CD8-positive, alpha-beta memory T cell (primary cell): ENCODE data around the gene VAMP2. TPM values are rescaled to one million over a fixed set of nuclear protein-coding genes. Genes with fewer than 3 reads are reported as not detected.

ENCODE experiments used
- CTCF ChIA-PET: fragments of 350-600 bp; sonication (Branson Sonifier 250); formaldehyde crosslinking; loops from one replicate; lab custom pipeline; 2021; ENCODE audit warnings: antibody characterized with exemption; lab: Charles Lee
- POLR2A ChIA-PET: fragments of 350-600 bp; sonication (Branson Sonifier 250); formaldehyde crosslinking; loops from one replicate; lab custom pipeline; 2021; ENCODE audit warnings: antibody characterized with exemption; lab: Charles Lee
- DNase-seq, 5 donors: peaks; one replicate each; pipeline versions ENCODE4 v3.0.0 to v3.0.0-alpha.2; 2020 to 2022; ENCODE audit warnings: mixed read lengths in 1 of 5
- H3K27ac ChIP-seq: one replicate; pipeline ENCODE4 v1.7.0; 2013; ENCODE audit warnings: low read depth, mild to moderate bottlenecking, low read length, moderate library complexity
- H3K27me3 ChIP-seq: 2 replicates; pipeline ENCODE4 v1.7.0; 2013; ENCODE audit warnings: low read length, mild to moderate bottlenecking; ENCODE audit not compliant: insufficient read depth, poor library complexity, severe bottlenecking
- H3K36me3 ChIP-seq: 2 replicates; pipeline ENCODE4 v1.7.0; 2013; ENCODE audit warnings: mild to moderate bottlenecking, low read length, moderate library complexity; ENCODE audit not compliant: insufficient read depth
- H3K4me1 ChIP-seq: 2 replicates; pipeline ENCODE4 v1.7.0; 2013; ENCODE audit warnings: mild to moderate bottlenecking, low read length, moderate library complexity; ENCODE audit not compliant: insufficient read depth
- H3K4me3 ChIP-seq: 2 replicates; pipeline ENCODE4 v1.7.0; 2013; ENCODE audit warnings: mild to moderate bottlenecking, low read length
- H3K9me3 ChIP-seq: 2 replicates; pipeline ENCODE4 v1.7.0; 2013; ENCODE audit warnings: mild to moderate bottlenecking, low read length
- H3K27ac Mint-ChIP-seq, 8 donors: one replicate each; pipeline ENCODE4 v1.8.0; 2020 to 2021; ENCODE audit warnings: mixed read lengths in 8 of 8, mild to moderate bottlenecking in 6 of 8, inconsistent platforms in 3 of 8, moderate library complexity in 3 of 8
- H3K27me3 Mint-ChIP-seq, 2 donors: one replicate each; pipeline ENCODE4 v1.8.0; 2020 to 2021; ENCODE audit warnings: mixed read lengths in 2 of 2, mild to moderate bottlenecking in 1 of 2, moderate library complexity in 1 of 2
- H3K36me3 Mint-ChIP-seq, 3 donors: one replicate each; pipeline ENCODE4 v1.8.0; 2020 to 2021; ENCODE audit warnings: mixed read lengths in 3 of 3, inconsistent platforms in 1 of 3, mild to moderate bottlenecking in 1 of 3
- H3K4me1 Mint-ChIP-seq, 3 donors: one replicate each; pipeline ENCODE4 v1.8.0; 2020 to 2021; ENCODE audit warnings: mixed read lengths in 3 of 3, inconsistent platforms in 1 of 3, mild to moderate bottlenecking in 1 of 3
- H3K4me3 Mint-ChIP-seq, 7 donors: one replicate each; pipeline ENCODE4 v1.8.0; 2020 to 2021; ENCODE audit warnings: mixed read lengths in 7 of 7, mild to moderate bottlenecking in 6 of 7, moderate library complexity in 4 of 7, inconsistent platforms in 2 of 7
- H3K9me3 Mint-ChIP-seq, 5 donors: one replicate each; pipeline ENCODE4 v1.8.0; 2020 to 2022; ENCODE audit warnings: mixed read lengths in 5 of 5, mild to moderate bottlenecking in 3 of 5, moderate library complexity in 2 of 5, inconsistent platforms in 1 of 5
- polyA plus RNA-seq: library from polyadenylated mRNA; unstranded; fragments of 300-500 nt; fragmentation: Illumina TruSeq; gene quantifications from one replicate; pipeline ENCODE4 v1.2.3, GENCODE V29; 2021
- total RNA-seq, 2 experiments: library from RNA; stranded (reverse); gene quantifications; one replicate each; pipeline ENCODE4 v1.2.3, GENCODE V29; 2021

Gene VAMP2
- total and polyA plus RNA-seq, 3 experiments from 2014 or later, result 38.3 to 98.3 (median 41.0) TPM

DNA sequence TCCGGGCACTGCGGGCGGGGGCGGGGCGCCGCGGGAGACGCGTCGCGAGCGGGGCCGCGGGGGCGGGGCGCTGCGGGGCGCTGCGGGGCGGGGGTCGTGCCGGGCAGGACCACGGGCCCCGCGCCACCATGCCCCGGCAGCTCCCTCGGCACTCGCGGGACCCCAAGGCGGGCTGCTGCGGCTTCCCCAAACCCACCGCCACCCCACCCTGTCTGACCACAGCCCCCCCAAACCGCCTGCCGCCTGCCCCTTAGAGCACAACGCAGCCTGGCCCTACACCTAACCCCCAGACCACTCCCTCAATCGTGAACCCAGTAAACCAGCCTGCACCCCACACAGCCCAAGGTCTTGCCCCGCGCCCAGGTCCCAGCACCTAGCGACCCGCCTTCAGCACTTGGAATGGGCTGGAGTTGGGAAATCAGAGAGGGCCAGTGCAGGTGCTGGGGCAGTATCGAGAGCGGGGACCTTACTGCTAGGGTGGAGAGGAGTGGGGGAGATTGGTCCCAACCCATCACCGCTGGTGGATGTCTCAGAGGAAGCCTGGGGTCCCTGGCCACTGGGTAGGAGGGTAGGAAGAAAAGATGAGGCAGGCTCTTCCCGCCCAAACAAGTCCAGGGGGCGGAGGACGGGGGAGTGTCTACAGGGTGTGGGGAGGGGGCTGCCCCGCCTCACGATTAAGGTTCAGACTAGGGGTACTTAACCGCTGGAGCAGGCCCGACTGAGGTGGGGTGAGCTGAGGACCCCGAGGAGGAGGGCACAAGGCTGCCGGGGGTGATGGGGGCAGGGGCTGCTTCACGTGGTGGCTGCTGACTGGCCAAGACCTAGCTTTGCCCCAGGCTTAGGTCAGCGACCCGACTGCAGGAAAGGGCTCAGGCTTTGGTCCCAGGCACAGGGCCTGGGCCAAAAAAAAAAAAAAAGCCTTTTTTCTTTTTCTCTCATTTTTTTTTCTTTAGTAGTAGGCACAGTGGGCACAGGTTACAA lies 539 bp upstream of the VAMP2 start:
- peak overlapping the region; percentile 49 for H3K4me3 ChIP-seq
- peaks cover 27% of the 10 kb centered on the region for H3K36me3 ChIP-seq
- H3K4me1 ChIP-seq, result peaks cover 57% of the 10 kb centered on the region
- POLR2A ChIA-PET, result interaction anchor here (0.5 to 3.2 kb wide), 16 partner anchors 8 to 132 kb away, joined by 3 to 46 read pairs (median 4); partner anchors contain the start of genes CTC1, PER1, SLC25A35 and TMEM107
- Mint-ChIP-seq H3K27ac (peak overlapping the region; percentile 94 to 100 (median 98)), H3K9me3 (no peaks in the 10 kb centered on the region), H3K4me3 (peak overlapping the region; percentile 84 to 95 (median 88)), H3K4me1 (peaks cover 54 to 65% (median 58%) of the 10 kb centered on the region in 3 donors), H3K27me3 (peaks cover 0 to 3% of the 10 kb centered on the region in 2 donors), H3K36me3 (peaks cover 5 to 39% (median 13%) of the 10 kb centered on the region in 3 donors)
- no peaks in the 10 kb centered on the region for H3K9me3 ChIP-seq
- CTCF ChIA-PET, result interaction anchor here (0.7 to 3.0 kb wide), 6 partner anchors 10 to 59 kb away, joined by 3 to 11 read pairs (median 4); partner anchors contain the start of gene BORCS6
- H3K27ac ChIP-seq, result peak overlapping the region; percentile 98
- no peaks in the 10 kb centered on the region for H3K27me3 ChIP-seq
- DNase-seq, result peak in 2 of 5 donors; percentile 16 to 62

- CTCF ChIA-PET, result interaction anchor here (0.9 to 3.9 kb wide), 8 partner anchors 11 to 61 kb away, joined by 3 to 19 read pairs (median 3); no protein-coding TSS in a partner anchor
- Mint-ChIP-seq H3K9me3 (no peaks in the 10 kb centered on the region), H3K27me3 (peaks cover 0 to 3% of the 10 kb centered on the region in 2 donors), H3K4me3 (peak overlapping the region; percentile 85 to 95 (median 91)), H3K27ac (peak overlapping the region; percentile 93 to 98 (median 96)), H3K4me1 (peaks cover 54 to 64% (median 56%) of the 10 kb centered on the region in 3 donors), H3K36me3 (peaks cover 5 to 42% (median 13%) of the 10 kb centered on the region in 3 donors)
- no peaks in the 10 kb centered on the region for H3K27me3 ChIP-seq
- peak overlapping the region; percentile 98 for H3K27ac ChIP-seq
- peaks cover 30% of the 10 kb centered on the region for H3K36me3 ChIP-seq
- H3K4me1 ChIP-seq, result peaks cover 66% of the 10 kb centered on the region
- no peaks in the 10 kb centered on the region for H3K9me3 ChIP-seq
- peak overlapping the region; percentile 96 for H3K4me3 ChIP-seq
- peak in 2 of 5 donors; percentile 37 to 46 for DNase-seq
- POLR2A ChIA-PET, result interaction anchor here (0.6 to 3.2 kb wide), 5 partner anchors 10 to 43 kb away, joined by 3 to 46 read pairs (median 9); partner anchors contain the start of gene PER1
Observed at GRCh38 chr17:8161289-8162232, 1.2 kb downstream of the VAMP2 start.

GRCh38 chr17:8160741-8161221 lies 2.0 kb downstream of the VAMP2 start:
- peaks cover 54 to 62% (median 55%) of the 10 kb centered on the region in 3 donors for H3K4me1 Mint-ChIP-seq

DNA sequence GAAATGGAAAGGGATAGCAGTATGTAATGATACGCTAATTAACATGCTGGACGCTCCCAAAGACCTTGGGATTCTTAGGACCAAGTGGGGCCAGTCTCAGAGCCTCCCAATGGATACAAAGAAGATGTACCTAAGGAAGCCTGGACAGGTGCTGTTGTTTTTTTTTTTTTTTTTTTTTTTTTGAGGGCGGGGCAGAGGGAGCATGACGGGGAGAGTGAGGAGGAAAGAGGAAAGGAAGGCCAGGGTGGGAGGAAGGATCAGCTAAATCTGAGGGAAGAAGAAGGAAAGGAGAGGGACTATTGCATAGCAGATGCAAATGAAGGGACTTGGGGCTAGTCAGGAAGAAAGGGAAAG lies 2.5 kb downstream of the VAMP2 start:
- Mint-ChIP-seq H3K36me3 (peaks cover 5 to 46% (median 13%) of the 10 kb centered on the region in 3 donors), H3K27me3 (peaks cover 0 to 3% of the 10 kb centered on the region in 2 donors), H3K27ac (peak overlapping the region; percentile 64 to 98 (median 94)), H3K4me1 (peaks cover 53 to 65% (median 54%) of the 10 kb centered on the region in 3 donors), H3K4me3 (peak overlapping the region; percentile 63 to 95 (median 91)), H3K9me3 (no peaks in the 10 kb centered on the region)
- no peaks in the 10 kb centered on the region for H3K9me3 ChIP-seq
- H3K27me3 ChIP-seq, result no peaks in the 10 kb centered on the region
- peaks cover 72% of the 10 kb centered on the region for H3K4me1 ChIP-seq
- ChIA-PET POLR2A (interaction anchor here (0.5 to 1.8 kb wide), 3 partner anchors 9 to 25 kb away, joined by 4 to 14 read pairs (median 9); partner anchors contain the start of gene PER1), CTCF (interaction anchor here (1.0 to 3.9 kb wide), 8 partner anchors 10 to 62 kb away, joined by 3 to 19 read pairs (median 6); partner anchors contain the start of gene TMEM107)
- no peak overlapping the region for H3K4me3 ChIP-seq
- peaks cover 30% of the 10 kb centered on the region for H3K36me3 ChIP-seq
- DNase-seq, result no peak
- no peak overlapping the region for H3K27ac ChIP-seq

More at GRCh38 chr17:8160741-8161221, 2.0 kb downstream of the VAMP2 start:
- peaks cover 68% of the 10 kb centered on the region for H3K4me1 ChIP-seq
- CTCF ChIA-PET, result interaction anchor here (0.9 to 3.9 kb wide), 7 partner anchors 10 to 61 kb away, joined by 3 to 19 read pairs (median 3); no protein-coding TSS in a partner anchor
- Mint-ChIP-seq H3K4me3 (peak overlapping the region; percentile 85 to 95 (median 91)), H3K27ac (peak overlapping the region; percentile 93 to 98 (median 96)), H3K9me3 (no peaks in the 10 kb centered on the region), H3K27me3 (peaks cover 0 to 3% of the 10 kb centered on the region in 2 donors), H3K36me3 (peaks cover 5 to 42% (median 13%) of the 10 kb centered on the region in 3 donors)
- H3K27me3 ChIP-seq, result no peaks in the 10 kb centered on the region
- H3K9me3 ChIP-seq, result no peaks in the 10 kb centered on the region
- POLR2A ChIA-PET, result interaction anchor here (1.7 to 1.8 kb wide), 2 partner anchors 9 to 12 kb away, joined by 9 to 14 read pairs; partner anchors contain the start of gene PER1
- peaks cover 30% of the 10 kb centered on the region for H3K36me3 ChIP-seq
- H3K4me3 ChIP-seq, result peak overlapping the region; percentile 96
- H3K27ac ChIP-seq, result peak overlapping the region; percentile 98
- peak in 1 of 5 donors; percentile 55 for DNase-seq

GRCh38 chr17:8159459-8160223 lies 3.1 kb downstream of the VAMP2 start:
- Histone ChIP-seq H3K9me3 (no peaks in the 10 kb centered on the region), H3K4me3 (no peak overlapping the region), H3K27ac (peak overlapping the region; percentile 11), H3K27me3 (no peaks in the 10 kb centered on the region), H3K4me1 (peaks cover 72% of the 10 kb centered on the region), H3K36me3 (peaks cover 30% of the 10 kb centered on the region)
- Mint-ChIP-seq H3K36me3 (peaks cover 5 to 47% (median 13%) of the 10 kb centered on the region in 3 donors), H3K27me3 (peaks cover 0 to 6% of the 10 kb centered on the region in 2 donors), H3K4me3 (peak overlapping the region in 6 of 7 donors; percentile 59 to 85 (median 68)), H3K27ac (peak overlapping the region; percentile 31 to 98 (median 94)), H3K4me1 (peaks cover 47 to 65% (median 49%) of the 10 kb centered on the region in 3 donors), H3K9me3 (no peaks in the 10 kb centered on the region)
- peak in 1 of 5 donors; percentile 47 for DNase-seq
- ChIA-PET CTCF (interaction anchor here (1.0 to 6.2 kb wide), 12 partner anchors 8 to 63 kb away, joined by 3 to 52 read pairs (median 6); partner anchors contain the start of genes HES7 and TMEM107), POLR2A (interaction anchor here (0.5 to 4.3 kb wide), 7 partner anchors 8 to 83 kb away, joined by 3 to 36 read pairs (median 4); partner anchors contain the start of gene PER1)

DNA sequence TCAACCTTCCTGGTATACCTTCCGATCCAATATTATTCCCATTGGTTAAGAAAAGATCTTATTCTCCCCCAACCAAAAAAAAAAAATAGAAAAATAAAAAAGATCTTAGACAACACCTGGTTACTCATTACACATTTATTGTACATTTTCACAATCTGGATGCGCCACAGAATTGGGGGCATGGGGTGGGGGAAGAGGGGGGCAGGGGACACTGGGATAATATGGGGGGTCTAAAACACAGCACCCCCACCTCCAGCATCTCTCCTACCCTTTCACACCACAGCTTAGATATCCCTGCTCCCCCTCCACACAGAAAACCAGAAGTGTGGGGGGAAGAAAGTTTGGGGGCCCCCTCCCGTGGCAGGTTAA lies 3.7 kb downstream of the VAMP2 start:
- Histone ChIP-seq H3K4me1 (peaks cover 72% of the 10 kb centered on the region), H3K27me3 (no peaks in the 10 kb centered on the region), H3K36me3 (peaks cover 30% of the 10 kb centered on the region), H3K4me3 (no peak overlapping the region), H3K27ac (peak overlapping the region; percentile 11), H3K9me3 (no peaks in the 10 kb centered on the region)
- Mint-ChIP-seq H3K4me1 (peaks cover 41 to 65% (median 42%) of the 10 kb centered on the region in 3 donors), H3K27me3 (peaks cover 0 to 5% of the 10 kb centered on the region in 2 donors), H3K4me3 (peak overlapping the region; percentile 41 to 86 (median 72)), H3K36me3 (peaks cover 7 to 49% (median 14%) of the 10 kb centered on the region in 3 donors), H3K9me3 (no peaks in the 10 kb centered on the region), H3K27ac (peak overlapping the region; percentile 93 to 99 (median 96))
- DNase-seq, result peak in 1 of 5 donors; percentile 46
- CTCF ChIA-PET, result interaction anchor here (0.8 to 11.7 kb wide), 12 partner anchors 9 to 143 kb away, joined by 3 to 108 read pairs (median 8); partner anchors contain the start of genes HES7 and TMEM107
- POLR2A ChIA-PET, result interaction anchor here (0.6 to 4.3 kb wide), 8 partner anchors 14 to 136 kb away, joined by 3 to 36 read pairs (median 4); partner anchors contain the start of gene SLC25A35
